ENCODE results near the gene SVIP. TPM values are rescaled to one million over a fixed set of nuclear protein-coding genes. Genes with fewer than 3 reads are reported as not detected.
A peak's percentile ranks its signal among the peaks of the same experiment; 100 is the strongest.

The SVIP gene, protein sequence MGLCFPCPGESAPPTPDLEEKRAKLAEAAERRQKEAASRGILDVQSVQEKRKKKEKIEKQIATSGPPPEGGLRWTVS
- total RNA-seq = 10 to 100 TPM; 16.8 to 32.7 (median 22.6) TPM

DNA sequence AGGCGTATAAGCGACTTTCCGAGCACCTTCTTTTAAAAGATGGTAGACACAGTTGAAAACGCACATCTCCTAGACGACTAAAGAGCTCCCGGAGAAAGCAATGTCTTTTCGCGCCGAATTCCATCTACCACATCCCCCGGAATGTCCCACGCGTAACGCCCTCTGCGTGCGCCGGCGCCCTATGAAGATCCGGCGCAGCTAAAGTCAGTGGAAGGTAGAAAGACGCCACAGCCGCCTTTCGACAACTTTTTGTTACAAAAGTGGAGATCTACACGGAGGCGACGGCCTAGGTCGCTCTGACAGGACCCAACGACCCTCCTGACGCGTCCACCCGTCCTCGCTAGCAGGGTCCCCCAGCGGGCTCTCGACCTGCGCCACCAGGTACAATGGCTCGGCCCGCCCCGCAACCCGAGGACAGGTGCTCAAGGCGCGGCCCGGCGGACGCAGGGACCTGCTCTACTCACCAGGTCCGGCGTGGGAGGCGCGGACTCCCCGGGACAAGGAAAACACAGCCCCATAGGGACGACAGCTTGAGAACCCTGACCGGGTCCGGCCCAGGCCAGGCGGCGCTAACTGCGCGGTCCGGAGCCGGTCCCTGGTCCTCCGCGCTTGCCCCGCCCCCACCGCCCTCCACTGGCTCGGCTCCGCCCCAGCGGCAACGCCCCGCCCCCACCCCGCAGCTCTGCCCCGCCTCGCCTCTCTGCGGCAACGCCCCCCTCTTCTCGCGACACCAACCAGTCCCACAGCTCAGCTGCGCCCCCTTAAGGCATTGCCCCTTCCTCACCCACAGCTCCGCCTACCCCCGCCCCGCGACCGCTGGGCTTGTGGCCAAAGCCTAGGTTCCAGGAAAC lies at the start of gene SVIP:
Gene SVIP, minus strand, starts transcription at position 571 of the 851 bp plus-strand sequence. Its CDS starts 53 bp downstream, at position 518.
- TF ChIP-seq, protein P1, sequence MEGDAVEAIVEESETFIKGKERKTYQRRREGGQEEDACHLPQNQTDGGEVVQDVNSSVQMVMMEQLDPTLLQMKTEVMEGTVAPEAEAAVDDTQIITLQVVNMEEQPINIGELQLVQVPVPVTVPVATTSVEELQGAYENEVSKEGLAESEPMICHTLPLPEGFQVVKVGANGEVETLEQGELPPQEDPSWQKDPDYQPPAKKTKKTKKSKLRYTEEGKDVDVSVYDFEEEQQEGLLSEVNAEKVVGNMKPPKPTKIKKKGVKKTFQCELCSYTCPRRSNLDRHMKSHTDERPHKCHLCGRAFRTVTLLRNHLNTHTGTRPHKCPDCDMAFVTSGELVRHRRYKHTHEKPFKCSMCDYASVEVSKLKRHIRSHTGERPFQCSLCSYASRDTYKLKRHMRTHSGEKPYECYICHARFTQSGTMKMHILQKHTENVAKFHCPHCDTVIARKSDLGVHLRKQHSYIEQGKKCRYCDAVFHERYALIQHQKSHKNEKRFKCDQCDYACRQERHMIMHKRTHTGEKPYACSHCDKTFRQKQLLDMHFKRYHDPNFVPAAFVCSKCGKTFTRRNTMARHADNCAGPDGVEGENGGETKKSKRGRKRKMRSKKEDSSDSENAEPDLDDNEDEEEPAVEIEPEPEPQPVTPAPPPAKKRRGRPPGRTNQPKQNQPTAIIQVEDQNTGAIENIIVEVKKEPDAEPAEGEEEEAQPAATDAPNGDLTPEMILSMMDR (IDR thresholded peaks at IDR 0.05) = peak in 4 of 5 experiments; percentile 65 to 84 (median 68)
- TF ChIP-seq POLR2A (IDR thresholded peaks at IDR 0.05) (peak; percentile 59 to 86), EP300 (IDR thresholded peaks at IDR 0.05) (peak in 1 of 2 donors; percentile 91)
- peaks cover 0 to 22% (median 5%) of the 10 kb centered on the region in 4 donors for H3K4me1 ChIP-seq
- no peaks in the 10 kb centered on the region for H3K9me3 ChIP-seq
- H3K27ac ChIP-seq = peak within 1 kb of the TSS; percentile 77 to 92 (median 87)
- H3K27me3 ChIP-seq = no peaks in the 10 kb centered on the region
- peaks cover 0 to 10% (median 6%) of the 10 kb centered on the region in 3 donors for H3K36me3 ChIP-seq
- peak within 1 kb of the TSS; percentile 75 to 97 (median 84) for H3K4me3 ChIP-seq
- DNase-seq (ENCODE audit: low spot score in 2 of 2) = peak; percentile 83 to 89
- 2% methylated on average over 34 to 59 of the region's 79 CpGs for WGBS, 2 donors

DNA sequence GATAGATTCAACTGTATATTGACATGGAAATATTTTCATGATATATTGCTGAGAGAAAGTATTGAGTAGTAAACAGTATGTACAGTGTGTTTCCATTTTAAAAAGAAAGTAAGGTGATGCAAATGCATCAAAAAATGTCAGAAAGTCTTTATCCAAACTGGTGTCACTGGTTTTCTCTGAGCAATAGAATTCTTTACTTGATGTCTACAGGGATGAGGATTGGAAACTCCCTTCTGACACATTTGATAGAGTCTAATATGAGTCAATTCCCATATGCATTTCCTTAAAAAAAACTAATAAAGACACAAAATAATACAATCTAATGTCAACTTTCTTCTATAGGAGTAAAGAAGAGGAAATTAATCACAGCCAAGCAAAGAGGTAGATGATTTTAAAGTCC lies 49.0 kb upstream of the SVIP start:
- no peak for TF ChIP-seq EP300 (IDR thresholded peaks at IDR 0.05)
- TF ChIP-seq POLR2A (IDR thresholded peaks at IDR 0.05) = no peak
- TF ChIP-seq, protein P1 (IDR thresholded peaks at IDR 0.05) = no peak
- H3K36me3 ChIP-seq = no peaks in the 10 kb centered on the region
- no peak for DNase-seq (ENCODE audit: low spot score in 2 of 2)
- H3K4me1 ChIP-seq = peaks cover 0 to 3% (median 0%) of the 10 kb centered on the region in 4 donors
- H3K27ac ChIP-seq = no peak overlapping the region
- H3K4me3 ChIP-seq = no peak overlapping the region
- no peaks in the 10 kb centered on the region for H3K9me3 ChIP-seq
- no peaks in the 10 kb centered on the region for H3K27me3 ChIP-seq

DNA sequence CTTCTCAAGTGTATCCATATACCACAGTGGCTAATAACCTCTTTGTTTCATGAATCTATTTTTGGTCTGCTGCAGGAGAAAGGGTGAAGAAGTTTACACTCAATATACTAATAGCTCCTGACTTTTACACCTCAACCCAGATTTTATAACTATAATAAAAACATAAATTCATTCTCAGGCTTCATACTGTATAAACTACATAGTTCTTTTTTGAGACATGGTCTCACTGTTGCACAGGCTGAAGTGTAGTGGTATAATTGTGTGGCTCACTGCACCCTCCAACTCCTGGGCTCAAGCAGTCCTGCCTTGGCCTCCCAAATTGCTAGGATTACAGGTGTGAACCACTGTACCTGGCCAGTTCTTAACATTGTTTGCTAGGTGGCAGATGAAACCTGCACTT lies 48.4 kb upstream of the SVIP start:
- TF ChIP-seq, protein P1 (IDR thresholded peaks at IDR 0.05) = no peak
- TF ChIP-seq EP300 (IDR thresholded peaks at IDR 0.05) (no peak), POLR2A (IDR thresholded peaks at IDR 0.05) (no peak)
- Histone ChIP-seq H3K9me3 (no peaks in the 10 kb centered on the region), H3K4me3 (no peak overlapping the region), H3K27ac (no peak overlapping the region), H3K4me1 (peaks cover 0 to 3% (median 0%) of the 10 kb centered on the region in 4 donors), H3K27me3 (no peaks in the 10 kb centered on the region), H3K36me3 (no peaks in the 10 kb centered on the region)
- DNase-seq (ENCODE audit: low spot score in 2 of 2) = no peak

DNA sequence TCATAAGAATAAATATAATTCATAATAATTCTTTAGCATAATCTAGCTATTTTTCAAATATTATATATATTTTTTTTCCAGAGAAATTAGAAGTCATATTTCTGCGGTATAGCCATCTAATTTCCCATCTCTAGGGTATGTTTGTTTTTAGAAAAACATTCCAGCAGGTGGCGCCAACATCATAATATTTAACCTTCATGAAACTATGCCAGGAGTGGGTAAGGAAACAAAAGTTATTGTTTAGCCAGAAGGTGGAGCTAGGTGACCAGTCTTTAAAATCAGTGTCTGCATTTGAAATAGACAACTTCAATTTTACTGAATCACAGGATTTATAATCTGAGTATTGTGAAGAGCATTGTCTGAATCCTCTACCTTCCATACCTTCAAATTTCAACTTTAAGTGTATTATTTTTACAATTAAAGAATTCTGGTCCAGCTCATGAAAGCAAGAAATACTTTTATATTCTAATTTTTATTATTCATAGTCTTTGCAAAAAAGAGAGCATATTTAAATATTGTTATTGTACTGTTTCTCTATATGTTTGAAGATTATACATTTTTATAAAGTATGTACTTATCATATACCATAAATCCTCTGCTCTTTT lies 46.4 kb upstream of the SVIP start:
- Histone ChIP-seq H3K27me3 (no peaks in the 10 kb centered on the region), H3K9me3 (no peaks in the 10 kb centered on the region), H3K4me1 (peaks cover 0 to 3% (median 0%) of the 10 kb centered on the region in 4 donors), H3K27ac (no peak overlapping the region), H3K4me3 (no peak overlapping the region), H3K36me3 (no peaks in the 10 kb centered on the region)
- 1 to 4% methylated on average over 2 of the region's 2 CpGs for WGBS, 2 donors
- DNase-seq (ENCODE audit: low spot score in 2 of 2) = peak; percentile 28 to 90
- TF ChIP-seq, protein P1 (IDR thresholded peaks at IDR 0.05) = peak; percentile 38 to 72 (median 54)
- TF ChIP-seq POLR2A (IDR thresholded peaks at IDR 0.05) (no peak), EP300 (IDR thresholded peaks at IDR 0.05) (no peak)

DNA sequence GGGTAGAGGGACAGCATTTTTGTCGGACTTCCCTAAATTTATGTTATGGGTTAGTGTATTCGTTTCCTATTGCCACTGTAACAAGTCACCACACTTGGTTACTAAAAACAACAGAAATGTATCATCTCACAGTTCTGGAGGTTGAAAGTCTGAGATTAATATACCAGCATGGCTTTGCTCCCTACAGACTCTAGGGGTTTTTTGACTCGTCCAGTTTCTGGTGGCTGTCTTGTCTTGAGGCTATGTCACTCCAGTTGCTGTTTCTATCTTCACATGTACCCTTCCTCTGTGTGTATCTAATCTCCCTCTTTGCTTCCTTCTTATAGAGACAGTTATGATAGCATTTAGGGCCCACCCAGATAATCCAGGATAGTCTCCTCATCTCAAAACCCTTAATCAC lies 39.7 kb upstream of the SVIP start:
- no peaks in the 10 kb centered on the region for H3K4me1 ChIP-seq
- H3K9me3 ChIP-seq = no peaks in the 10 kb centered on the region
- H3K36me3 ChIP-seq = no peaks in the 10 kb centered on the region
- no peaks in the 10 kb centered on the region for H3K27me3 ChIP-seq
- H3K27ac ChIP-seq = no peak overlapping the region
- DNase-seq (ENCODE audit: low spot score in 2 of 2) = no peak
- TF ChIP-seq EP300 (IDR thresholded peaks at IDR 0.05) = no peak
- TF ChIP-seq, protein P1 (IDR thresholded peaks at IDR 0.05) = no peak
- no peak for TF ChIP-seq POLR2A (IDR thresholded peaks at IDR 0.05)
- 89% methylated on average over 3 of the region's 3 CpGs for WGBS, 2 donors
- no peak overlapping the region for H3K4me3 ChIP-seq
